Heart right ventricle (tissue), 16 donors: ENCODE measurements around the gene CLASP2. TPM values are rescaled to one million over a fixed set of nuclear protein-coding genes. Genes with fewer than 3 reads are reported as not detected.

Experiments used
- ATAC-seq, 8 donors: fragments of 200-7000 bp; cut with Tn5 transposase; one replicate each; pipeline ENCODE4 v1.9.1; 2020; ENCODE audit warnings: mild to moderate bottlenecking in 8 of 8, moderate library complexity in 8 of 8, moderate number of reproducible peaks in 1 of 8
- DNase-seq, 2 donors: peaks; one replicate each; pipeline ENCODE4 v3.0.0-alpha.2; 2020
- H3K27ac ChIP-seq, 10 donors: fragments of 200-600 bp; sonication (generic) in 2 of 10; one replicate each; pipeline versions ENCODE4 v1.5.0 to v1.8.0; 2020 to 2022; ENCODE audit warnings: mild to moderate bottlenecking in 3 of 10
- H3K27me3 ChIP-seq, 7 donors: fragments of 200-600 bp; one replicate each; pipeline ENCODE4 v1.8.0; 2021 to 2022; ENCODE audit warnings: mild to moderate bottlenecking in 2 of 7
- H3K36me3 ChIP-seq, 9 donors: fragments of 200-600 bp; sonication (generic) in 1 of 9; one replicate each; pipeline versions ENCODE4 v1.5.0 to v1.8.0; 2020 to 2022; ENCODE audit warnings: mild to moderate bottlenecking in 2 of 9
- H3K4me1 ChIP-seq, 9 donors: fragments of 200-600 bp; sonication (generic) in 1 of 9; one replicate each; pipeline versions ENCODE4 v1.5.0 to v1.8.0; 2020 to 2022; ENCODE audit warnings: mild to moderate bottlenecking in 4 of 9
- H3K4me3 ChIP-seq, 10 donors: fragments of 200-600 bp; sonication (generic) in 2 of 10; one replicate each; pipeline versions ENCODE4 v1.5.0 to v1.8.0; 2020 to 2022; ENCODE audit warnings: mild to moderate bottlenecking in 7 of 10, moderate library complexity in 2 of 10
- H3K9me3 ChIP-seq, 11 donors: fragments of 200-600 bp in 10 of 11; sonication (generic) in 2 of 11; one replicate each; pipeline versions ENCODE4 v1.5.0 to v1.8.0; 2013 to 2022; ENCODE audit warnings: mild to moderate bottlenecking in 2 of 11, control low read depth in 1 of 11, moderate library complexity in 1 of 11
- WGBS, 2 donors: extraction: QIAGEN DNeasy Blood & Tissue Kit; methylation state at CpG; one replicate each; pipeline ENCODE4 v1.1.7; 2013; ENCODE audit warnings: inconsistent platforms in 1 of 2; 5-methylcytosine and 5-hydroxymethylcytosine counted together
- intact Hi-C, 10 donors: fragments of 100-400 bp; cut with DNase I; formaldehyde crosslinking; loops; one replicate each; pipeline versions ENCODE4 v1.11.1 to v1.14.2; 2022
- polyA plus RNA-seq, 2 donors: library from polyadenylated mRNA; stranded (reverse); fragments of 200-250 nt; gene quantifications; one replicate each; pipeline ENCODE4 v1.2.3, GENCODE V29; 2013
- total RNA-seq, 10 donors: library from RNA; stranded (reverse); fragmentation: NEBNext Ultra II Directional in 3 of 10; extraction: Animal tissue kit (Norgen Biotek cat#: 25700) in 3 of 10; gene quantifications; one replicate each; pipeline versions ENCODE4 v1.2.1 to v1.2.4, GENCODE V29; 2021 to 2023
- TF ChIP-seq, protein P1 (sequence below), 9 donors: fragments of 200-600 bp; sonication (generic) in 2 of 9; IDR thresholded peaks; one replicate each; pipeline versions ENCODE4 v1.5.0 to v1.8.0; 2021 to 2022; ENCODE audit warnings: antibody characterized with exemption in 9 of 9, mild to moderate bottlenecking in 5 of 9, moderate library complexity in 1 of 9
- donor health status: Arrhythmogenic right ventricular cardiomyopathy.
- donor health status: ischemic (EF 13 %, LVEDD 7.1; RV severe dilation, severe dysfunction).
- donor health status: healthy with polysubstance abuse.
- donor health status: DM: no; HTN: yes; CAD: no.
- donor health status: DM: no; HTN: no; CAD: no.
- donor health status: ischemic (EF 25% LVEDD 6.9; RV normal size, moderate dysfunction).
- donor health status: ischemic (EF 25% LVEDD 5.7; RV mildly dilated, moderate dysfunction).
- donor health status: healthy.
- donor health status: DM: yes; HTN: yes; CAD: no.
- donor health status: Ischemic cardiomyopathy.
- donor health status: ischemic (EF 35%, LVEDD 5.7; RV mildly dilated, moderate dysfunction).
- donor health status: nonischemic (EF 11% LVEDD 7.7; RV severe dilation, severe dysfunction).
- donor health status: DM: yes; HTN: yes; CAD: no.
- donor health status: PGD.
- donor health status: ischemic (EF 29% LVEDD 5.4; RV normal size, mild dysfunction).
- donor health status: nonischemic (EF 23%, LVEDD 6.1; RV moderate dilation, normal function).

CLASP2 gene
- total and polyA plus RNA-seq, 12 donors, result 9.7 to 107 (median 84.9) TPM

DNA sequence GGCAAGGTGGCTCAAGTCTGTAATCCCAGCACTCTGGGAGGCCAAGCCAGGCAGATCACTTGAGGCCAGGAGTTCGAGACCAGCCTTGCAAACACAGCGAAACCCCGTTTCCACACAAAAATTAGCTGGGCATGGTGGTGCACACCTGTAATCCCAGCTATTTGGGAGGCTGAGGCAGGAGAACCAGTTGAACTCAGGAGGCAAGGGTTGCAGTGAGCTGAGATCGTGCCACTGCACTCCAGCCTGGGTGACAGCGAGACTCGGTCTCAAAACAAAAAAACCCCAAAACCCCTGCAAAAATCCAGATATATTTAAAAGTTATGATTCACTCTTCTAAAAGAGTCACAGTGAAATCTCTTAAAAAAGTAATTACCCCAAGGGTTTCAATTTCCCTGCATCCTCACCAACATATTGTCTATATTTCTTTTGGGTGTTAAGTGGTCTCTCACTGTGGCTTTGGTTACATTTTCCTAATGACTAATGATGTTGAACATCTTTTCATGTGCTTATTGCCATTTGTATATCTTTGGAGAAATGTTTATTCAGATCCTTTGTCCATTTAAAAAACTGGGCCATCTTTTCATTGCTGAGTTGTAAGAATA is 204.7 kb downstream of the CLASP2 start:
- intact Hi-C loops, result no loop called here
- ATAC-seq, result no peak
- TF ChIP-seq, protein P1, sequence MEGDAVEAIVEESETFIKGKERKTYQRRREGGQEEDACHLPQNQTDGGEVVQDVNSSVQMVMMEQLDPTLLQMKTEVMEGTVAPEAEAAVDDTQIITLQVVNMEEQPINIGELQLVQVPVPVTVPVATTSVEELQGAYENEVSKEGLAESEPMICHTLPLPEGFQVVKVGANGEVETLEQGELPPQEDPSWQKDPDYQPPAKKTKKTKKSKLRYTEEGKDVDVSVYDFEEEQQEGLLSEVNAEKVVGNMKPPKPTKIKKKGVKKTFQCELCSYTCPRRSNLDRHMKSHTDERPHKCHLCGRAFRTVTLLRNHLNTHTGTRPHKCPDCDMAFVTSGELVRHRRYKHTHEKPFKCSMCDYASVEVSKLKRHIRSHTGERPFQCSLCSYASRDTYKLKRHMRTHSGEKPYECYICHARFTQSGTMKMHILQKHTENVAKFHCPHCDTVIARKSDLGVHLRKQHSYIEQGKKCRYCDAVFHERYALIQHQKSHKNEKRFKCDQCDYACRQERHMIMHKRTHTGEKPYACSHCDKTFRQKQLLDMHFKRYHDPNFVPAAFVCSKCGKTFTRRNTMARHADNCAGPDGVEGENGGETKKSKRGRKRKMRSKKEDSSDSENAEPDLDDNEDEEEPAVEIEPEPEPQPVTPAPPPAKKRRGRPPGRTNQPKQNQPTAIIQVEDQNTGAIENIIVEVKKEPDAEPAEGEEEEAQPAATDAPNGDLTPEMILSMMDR (IDR thresholded peaks at IDR 0.05), result no peak
- Histone ChIP-seq H3K36me3 (peaks cover 0 to 83% (median 16%) of the 10 kb centered on the region in 9 donors), H3K27ac (no peak overlapping the region), H3K27me3 (no peaks in the 10 kb centered on the region), H3K9me3 (no peaks in the 10 kb centered on the region), H3K4me3 (no peak overlapping the region), H3K4me1 (no peaks in the 10 kb centered on the region)
- WGBS, 2 donors, result 96 to 100% methylated on average over 6 of the region's 6 CpGs
- no peak for DNase-seq

DNA sequence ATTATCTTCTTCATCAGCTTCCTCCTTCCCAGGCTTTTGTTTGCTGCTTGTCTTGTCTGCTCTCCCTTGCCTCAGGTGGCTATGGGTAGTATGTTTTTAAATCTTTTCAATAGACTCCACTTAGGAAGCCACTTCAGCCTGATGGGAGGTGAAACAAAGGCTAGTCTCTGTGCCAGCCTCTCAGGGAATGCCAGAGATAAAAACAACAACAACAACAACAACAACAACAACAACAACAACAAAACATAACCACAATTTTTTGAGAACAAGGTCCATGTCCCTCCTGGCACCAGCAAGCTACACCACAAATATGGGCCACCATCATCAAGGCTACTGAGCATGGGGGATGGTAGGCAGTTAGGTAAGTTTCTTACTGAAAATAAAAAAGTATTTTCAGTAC is 213.0 kb downstream of the CLASP2 start:
- H3K27me3 ChIP-seq, result no peaks in the 10 kb centered on the region
- ATAC-seq (no peak), DNase-seq (no peak)
- peaks cover 0 to 100% (median 35%) of the 10 kb centered on the region in 9 donors for H3K36me3 ChIP-seq
- intact Hi-C loops, result loop anchor here in 1 of 10 donors (5.0 kb wide), 1 partner anchor 118 kb away; no protein-coding TSS in a partner anchor
- no peaks in the 10 kb centered on the region for H3K4me1 ChIP-seq
- TF ChIP-seq, protein P1 (IDR thresholded peaks at IDR 0.05), result no peak
- H3K27ac ChIP-seq, result no peak overlapping the region
- peaks cover 0 to 8% (median 0%) of the 10 kb centered on the region in 11 donors for H3K9me3 ChIP-seq
- H3K4me3 ChIP-seq, result no peak overlapping the region

DNA sequence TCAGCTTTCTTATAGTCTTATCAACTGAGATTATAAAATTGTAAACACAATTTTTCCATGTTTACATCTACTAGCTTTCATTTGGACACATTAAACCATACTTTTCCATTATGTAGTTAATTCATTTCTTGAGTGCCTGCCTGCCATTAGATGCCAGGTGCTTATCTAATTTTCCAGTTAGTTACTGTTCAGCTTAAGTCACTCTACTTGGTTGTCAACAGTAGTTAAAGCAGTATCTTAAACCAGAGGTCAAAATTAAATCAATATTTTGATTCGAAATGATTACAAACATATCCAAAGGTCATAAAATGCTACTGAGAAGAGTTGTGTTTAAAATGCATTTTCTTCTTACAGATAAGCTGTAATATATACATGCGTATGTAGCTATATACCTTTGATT is 221.6 kb downstream of the CLASP2 start:
- TF ChIP-seq, protein P1 (IDR thresholded peaks at IDR 0.05), result no peak
- intact Hi-C loops, result no loop called here
- no peaks in the 10 kb centered on the region for H3K4me1 ChIP-seq
- no peak overlapping the region for H3K4me3 ChIP-seq
- no peak for DNase-seq
- no peaks in the 10 kb centered on the region for H3K27me3 ChIP-seq
- no peak overlapping the region for H3K27ac ChIP-seq
- no peak for ATAC-seq
- WGBS, 2 donors, result 77 to 85% methylated on average over 2 of the region's 2 CpGs
- H3K9me3 ChIP-seq, result peaks cover 0 to 9% (median 0%) of the 10 kb centered on the region in 11 donors
- H3K36me3 ChIP-seq, result peaks cover 0 to 55% (median 30%) of the 10 kb centered on the region in 9 donors

DNA sequence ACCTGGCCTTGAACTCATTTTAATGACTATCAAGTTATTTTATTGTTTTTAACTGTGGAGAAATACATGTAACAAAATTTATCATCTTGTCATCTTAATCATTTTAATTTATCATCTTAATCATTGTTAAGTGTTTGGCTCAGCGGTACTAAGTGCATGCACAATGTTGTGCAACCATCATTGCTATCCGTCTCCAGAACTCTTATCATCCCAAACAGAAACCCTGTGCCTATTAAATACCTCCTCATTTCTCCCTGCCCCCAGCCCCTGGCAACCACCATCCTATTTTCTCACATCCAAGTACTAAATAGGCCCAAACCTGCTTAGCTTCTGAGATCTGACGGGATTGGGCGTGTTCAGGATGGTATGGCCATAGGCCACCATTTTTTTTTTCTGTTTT is 226.3 kb downstream of the CLASP2 start:
- intact Hi-C loops, result no loop called here
- TF ChIP-seq, protein P1 (IDR thresholded peaks at IDR 0.05), result no peak
- H3K27me3 ChIP-seq, result no peaks in the 10 kb centered on the region
- WGBS, 2 donors, result 96 to 97% methylated on average over 4 of the region's 4 CpGs
- H3K27ac ChIP-seq, result no peak overlapping the region
- no peaks in the 10 kb centered on the region for H3K9me3 ChIP-seq
- peaks cover 0 to 11% (median 0%) of the 10 kb centered on the region in 9 donors for H3K36me3 ChIP-seq
- ATAC-seq (no peak), DNase-seq (no peak)
- H3K4me3 ChIP-seq, result no peak overlapping the region
- no peaks in the 10 kb centered on the region for H3K4me1 ChIP-seq
